ENCODE data around the gene FOXP1.

FOXP1 gene

DNA sequence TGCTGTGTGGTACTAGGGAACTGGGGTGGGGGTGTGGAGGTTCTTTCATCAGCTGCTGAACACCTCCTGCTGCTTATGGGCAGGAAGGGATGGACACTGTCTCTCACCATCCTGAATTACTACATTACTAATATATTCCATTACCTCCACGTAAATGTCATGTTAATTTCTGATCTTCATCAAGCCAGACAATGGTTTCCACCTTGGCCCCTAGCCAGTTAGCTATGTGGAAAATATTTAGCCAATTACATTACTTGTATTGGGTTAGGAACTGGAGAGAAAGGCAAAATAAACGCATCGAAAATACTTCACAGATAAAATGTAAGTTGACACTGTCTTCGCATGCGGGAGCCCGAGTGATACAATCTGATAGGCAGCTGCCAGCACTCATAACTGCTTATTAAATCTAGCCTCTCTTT is 95.1 kb downstream of the FOXP1 start:
- FAIRE-seq (no peak), DNase-seq (ENCODE audit: low spot score) (no peak)

DNA sequence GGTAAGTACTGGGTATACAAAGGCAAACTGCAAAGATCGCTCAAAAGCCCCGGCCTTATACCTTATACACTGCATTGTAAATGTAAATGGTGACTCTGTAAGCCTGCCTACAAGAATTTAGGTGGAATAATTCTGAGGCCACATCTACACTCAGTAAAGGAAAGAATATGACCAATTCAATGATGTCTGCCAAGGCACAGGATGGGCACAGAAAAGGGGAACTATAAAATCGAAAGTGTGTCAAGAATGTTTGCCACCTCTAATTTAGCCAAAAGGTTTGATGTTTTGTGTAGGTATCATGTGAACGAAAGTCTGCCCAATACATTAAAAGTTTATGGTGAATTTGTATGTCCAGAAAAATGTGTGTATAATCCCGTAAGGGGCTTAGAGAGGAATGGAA is 96.1 kb downstream of the FOXP1 start:
- DNase-seq (ENCODE audit: low spot score) = no peak
- FAIRE-seq = no peak

DNA sequence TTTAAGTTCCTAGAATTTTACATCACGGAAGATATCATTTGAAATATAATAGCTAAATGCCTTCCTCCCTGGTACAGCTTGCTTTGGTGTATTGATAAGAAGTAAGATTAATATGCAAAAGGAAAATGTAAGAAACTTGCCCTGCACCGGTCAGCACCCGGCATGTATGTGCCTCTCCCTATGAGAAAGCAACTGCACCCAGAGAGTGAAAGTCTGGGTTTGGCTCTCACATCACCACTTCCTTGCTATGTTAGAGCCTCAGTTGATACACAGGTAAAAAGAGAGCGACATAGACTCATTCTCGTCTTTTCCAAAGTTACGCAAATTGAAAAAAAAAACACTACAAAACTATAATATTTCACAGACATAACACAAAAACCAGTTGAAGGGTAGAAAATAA is 96.7 kb downstream of the FOXP1 start:
- DNase-seq (ENCODE audit: low spot score) (no peak), FAIRE-seq (no peak)

DNA sequence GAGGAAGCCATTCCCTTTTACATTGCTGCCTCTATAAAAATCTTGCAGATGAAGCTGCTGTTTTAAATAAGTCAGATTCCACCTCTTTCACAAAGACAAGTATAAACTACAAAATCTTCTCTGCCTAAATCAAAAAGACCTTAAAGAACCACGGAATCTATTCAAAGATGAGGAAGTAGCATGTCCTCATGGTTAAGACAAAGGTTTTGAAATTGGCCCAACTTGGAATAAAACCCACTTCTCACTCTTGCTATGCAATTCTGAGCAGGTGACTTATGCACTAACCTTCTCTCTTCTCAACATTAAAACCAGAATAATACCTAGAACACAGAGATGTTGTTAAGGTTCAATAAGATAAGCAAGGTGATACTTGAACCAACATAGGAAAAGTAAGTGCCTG is 97.6 kb downstream of the FOXP1 start:
- DNase-seq (ENCODE audit: low spot score) (no peak), FAIRE-seq (no peak)

DNA sequence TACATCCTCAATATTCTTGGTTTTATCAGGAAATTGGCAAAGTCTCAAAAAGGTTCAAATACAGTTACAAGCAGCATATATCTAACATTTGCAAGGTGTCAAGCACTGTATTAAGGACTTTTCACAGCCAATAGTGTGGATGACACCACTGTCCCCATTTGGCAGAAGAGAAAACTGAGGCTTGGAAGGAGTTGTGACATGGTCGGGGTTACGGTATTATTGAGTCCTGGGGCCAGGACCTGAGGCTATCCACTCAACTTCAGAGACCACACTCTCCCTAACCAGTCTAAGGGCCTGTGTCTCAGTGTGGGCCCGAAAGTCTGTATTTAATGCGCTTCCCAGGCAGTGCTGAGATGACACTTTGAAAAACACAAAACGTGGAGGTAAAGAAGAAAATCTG is 99.1 kb downstream of the FOXP1 start:
- FAIRE-seq (no peak), DNase-seq (ENCODE audit: low spot score) (no peak)

DNA sequence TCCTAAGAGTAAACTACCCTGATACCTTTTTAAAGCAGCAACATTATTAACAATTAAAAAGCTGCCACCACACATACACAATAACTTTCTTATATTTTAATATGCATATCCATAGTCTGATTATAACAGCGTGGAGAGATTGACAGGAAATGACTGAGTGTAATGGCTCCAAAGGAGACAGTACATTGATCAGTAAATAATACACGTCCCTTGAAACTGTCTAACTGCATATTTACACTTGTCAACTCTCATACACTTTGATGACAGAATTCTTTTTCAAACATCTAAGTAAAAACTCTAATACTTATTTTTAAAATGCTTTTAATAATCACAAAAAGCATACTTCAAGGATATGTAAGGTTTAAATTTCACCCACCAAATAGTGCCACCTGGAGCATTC is 99.5 kb downstream of the FOXP1 start:
- FAIRE-seq (no peak), DNase-seq (ENCODE audit: low spot score) (no peak)

DNA sequence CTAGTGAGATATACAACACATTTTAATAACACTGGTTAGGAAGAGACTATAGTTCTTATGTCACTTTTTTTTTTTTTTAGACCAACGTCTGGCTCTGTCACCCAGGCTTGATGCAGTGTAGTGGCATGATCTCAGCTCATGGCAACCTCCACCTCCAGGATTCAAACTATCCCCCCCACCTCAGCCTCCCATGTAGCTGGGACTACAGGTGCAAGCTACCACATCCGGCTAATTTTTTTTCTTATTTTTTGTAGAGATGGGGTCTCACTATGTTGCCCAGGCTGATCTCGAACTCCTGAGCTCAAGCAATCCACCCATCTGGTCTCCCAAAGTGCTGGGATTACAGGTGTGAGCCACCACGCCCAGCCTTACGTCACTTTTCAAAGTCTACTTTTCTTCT is 100.8 kb downstream of the FOXP1 start:
- FAIRE-seq (no peak), DNase-seq (ENCODE audit: low spot score) (no peak)

DNA sequence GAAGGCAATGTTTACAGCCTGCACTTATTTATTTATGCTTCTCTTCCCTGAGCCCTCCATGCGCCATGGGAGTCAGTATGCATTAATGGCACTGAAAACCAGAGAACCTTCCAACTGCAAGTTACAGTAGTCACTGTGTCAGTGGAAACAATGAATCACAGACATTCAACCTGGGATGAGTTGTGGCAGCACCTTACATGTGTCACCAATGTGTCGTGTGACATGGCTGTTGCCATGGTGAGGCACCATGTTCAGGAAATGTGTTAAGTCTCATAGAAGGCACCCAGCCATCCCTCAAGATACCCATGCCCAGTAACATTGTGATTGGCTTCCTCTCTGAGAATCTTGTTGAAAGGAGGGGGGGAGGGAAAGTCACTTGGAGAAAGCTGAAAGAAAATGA is 105.0 kb downstream of the FOXP1 start:
- no peak for FAIRE-seq
- peak; percentile 62 for DNase-seq (ENCODE audit: low spot score)

DNA sequence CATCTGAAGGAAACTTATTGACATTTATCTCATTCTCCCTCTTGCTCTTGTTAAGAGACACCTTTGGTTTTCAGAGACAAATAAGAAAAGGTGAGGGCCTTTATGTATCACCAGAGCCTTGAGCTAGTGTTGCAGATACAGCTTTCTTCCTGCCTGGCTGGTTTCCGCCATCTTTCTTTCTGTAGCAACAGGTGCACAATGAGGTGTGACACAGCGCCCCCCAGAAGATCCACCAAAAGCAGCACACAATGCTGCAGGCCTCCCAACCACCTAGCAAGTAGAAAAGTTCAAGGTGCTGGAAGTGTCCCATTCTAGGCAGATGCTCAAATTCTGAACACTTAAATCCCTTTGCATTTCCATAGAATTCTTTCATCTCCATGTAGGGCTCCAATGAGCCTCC is 106.6 kb downstream of the FOXP1 start:
- DNase-seq (ENCODE audit: low spot score) = no peak
- FAIRE-seq = no peak

DNA sequence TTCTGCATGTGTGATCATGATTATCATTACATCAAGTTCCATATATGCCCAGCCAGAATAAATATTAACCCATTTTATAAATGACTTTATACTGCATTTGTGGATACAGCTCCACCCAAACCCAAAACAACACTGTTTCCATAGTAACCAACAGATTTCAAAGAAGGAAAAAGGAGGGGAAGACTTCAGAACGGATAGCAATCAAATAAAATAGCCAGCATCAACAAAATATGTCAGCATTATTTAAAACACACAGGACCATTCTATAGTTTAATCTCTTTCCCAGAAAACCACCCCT is 114.4 kb downstream of the FOXP1 start:
- DNase-seq (ENCODE audit: low spot score) (no peak), FAIRE-seq (no peak)

DNA sequence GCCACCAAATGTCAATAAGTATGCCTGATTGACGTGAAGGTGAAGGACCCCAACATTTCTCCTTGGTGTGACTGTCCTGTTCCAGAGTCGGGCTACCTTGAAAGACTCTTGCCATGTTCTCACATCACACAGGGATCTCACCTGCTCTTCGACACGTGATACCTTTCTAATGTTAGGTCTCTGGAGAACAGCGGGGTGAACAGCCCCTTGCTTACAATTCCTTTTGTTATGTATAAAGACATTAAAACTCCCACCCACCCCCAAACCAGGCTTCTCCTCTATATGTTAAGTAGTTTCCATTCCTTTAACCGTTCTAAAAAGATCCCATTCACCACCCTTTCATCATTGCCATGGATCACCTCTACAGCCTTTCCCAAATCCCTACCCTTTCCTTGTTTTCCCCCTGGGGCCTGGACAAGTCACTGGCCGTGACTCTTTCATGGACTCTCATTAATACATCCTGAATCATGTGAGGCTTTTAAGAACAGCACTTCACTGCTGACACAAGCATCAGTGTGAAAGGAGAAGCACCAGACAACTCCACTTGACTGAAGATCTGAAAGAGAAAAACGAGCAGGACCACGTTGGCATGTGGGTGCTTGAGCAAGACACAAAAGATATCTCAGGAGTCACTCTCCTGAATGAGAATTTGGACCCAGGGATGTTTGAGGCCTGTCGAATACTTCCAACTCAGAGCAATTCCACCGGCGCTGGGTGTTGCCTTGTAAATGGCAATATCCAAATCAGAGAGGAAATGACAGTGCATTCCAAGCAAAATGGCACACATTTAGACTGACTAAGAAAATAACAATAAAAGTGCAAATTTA is 115.0 kb downstream of the FOXP1 start:
- FAIRE-seq = no peak

DNA sequence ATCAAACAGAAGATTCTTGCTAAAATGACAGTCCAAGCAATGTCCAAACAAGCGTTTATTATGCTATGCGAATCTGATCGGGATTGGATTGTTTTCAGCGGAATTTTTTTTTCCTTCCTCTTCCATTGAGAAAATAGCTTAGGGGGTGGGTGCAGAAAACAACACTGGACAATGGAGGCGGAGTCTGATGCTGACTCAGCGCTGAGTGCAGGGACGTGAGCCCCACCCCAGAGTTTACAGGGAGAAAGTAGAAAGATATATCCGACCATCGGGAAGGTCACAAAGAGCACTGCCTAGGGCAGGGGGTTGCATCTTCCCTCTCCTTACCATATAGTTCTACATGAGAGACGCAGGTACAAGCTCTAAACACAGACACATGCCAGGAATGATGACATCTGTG is 117.0 kb downstream of the FOXP1 start:
- DNase-seq (ENCODE audit: low spot score) (no peak), FAIRE-seq (no peak)

More for the DNA sequence above, 115.0 kb downstream of the FOXP1 start:
- no peak for DNase-seq (ENCODE audit: low spot score)

DNA sequence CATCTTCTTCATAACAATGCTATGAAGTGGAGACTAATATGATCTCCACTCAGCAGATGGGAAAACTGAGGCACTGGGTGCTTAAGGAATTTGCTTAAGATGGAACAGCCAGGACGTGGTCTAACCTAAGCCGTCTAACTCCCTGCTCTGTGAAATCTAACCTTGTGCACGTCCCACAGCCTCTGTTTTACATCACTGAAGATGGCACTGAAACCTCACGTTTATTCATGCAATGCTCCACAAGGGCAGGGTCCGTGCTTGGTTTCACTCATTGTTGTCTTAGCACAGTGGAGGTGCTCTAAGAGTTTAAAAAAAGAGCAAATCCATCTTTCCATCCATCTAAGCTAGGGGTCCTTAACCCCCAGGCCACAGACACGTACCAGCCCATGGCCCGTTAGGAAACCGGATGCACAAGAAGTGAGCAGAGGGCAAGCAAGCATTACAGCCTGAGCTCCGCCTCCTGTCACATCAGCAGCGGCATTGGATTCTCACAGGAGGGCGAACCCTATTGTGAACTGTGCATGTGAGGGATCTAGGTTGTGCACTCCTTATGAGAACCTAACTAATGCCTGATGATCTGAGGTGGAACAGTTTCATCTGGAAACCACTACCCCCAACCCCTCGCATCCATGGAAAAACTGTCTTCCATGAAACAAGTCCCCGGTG is 118.0 kb downstream of the FOXP1 start:
- DNase-seq (ENCODE audit: low spot score) (no peak), FAIRE-seq (no peak)

DNA sequence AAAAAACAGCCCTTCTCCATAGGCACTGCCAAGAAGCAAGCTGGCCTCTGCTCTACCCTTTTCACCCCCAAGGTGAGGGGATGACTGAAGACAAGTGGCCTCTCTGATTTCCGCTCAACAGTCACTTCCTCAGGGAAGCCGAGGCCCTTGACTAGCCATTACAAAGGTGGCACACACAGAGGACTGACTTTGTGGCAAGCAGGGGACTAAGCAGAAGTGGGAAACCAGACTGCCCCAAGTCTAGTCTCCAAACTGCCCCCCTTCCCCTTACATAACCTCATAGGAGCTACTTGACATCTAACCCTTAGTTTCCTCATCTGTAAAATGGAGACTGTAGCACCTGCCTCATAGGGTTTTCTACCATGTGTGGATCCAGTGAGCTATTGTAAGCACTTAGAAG is 118.9 kb downstream of the FOXP1 start:
- FAIRE-seq (no peak), DNase-seq (ENCODE audit: low spot score) (no peak)

DNA sequence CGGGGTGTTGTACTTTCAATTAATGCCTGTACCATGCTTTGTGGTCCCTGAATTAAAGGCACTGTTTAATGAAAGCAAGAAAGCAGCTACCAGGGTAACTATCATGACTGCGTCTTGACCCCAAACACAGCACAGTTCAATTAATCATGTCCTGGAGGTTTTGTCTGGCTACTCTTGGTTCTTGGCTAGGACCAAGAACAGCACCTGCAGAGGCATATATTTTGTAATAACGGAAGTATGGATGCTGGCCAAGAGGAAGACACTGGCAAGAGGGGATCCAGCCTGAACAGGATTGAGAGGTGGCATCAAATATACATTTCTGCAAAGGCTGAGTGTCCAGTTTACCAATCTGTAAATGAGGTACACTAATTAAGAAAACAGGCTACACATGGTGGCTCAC is 119.9 kb downstream of the FOXP1 start:
- no peak for DNase-seq (ENCODE audit: low spot score)
- no peak for FAIRE-seq

DNA sequence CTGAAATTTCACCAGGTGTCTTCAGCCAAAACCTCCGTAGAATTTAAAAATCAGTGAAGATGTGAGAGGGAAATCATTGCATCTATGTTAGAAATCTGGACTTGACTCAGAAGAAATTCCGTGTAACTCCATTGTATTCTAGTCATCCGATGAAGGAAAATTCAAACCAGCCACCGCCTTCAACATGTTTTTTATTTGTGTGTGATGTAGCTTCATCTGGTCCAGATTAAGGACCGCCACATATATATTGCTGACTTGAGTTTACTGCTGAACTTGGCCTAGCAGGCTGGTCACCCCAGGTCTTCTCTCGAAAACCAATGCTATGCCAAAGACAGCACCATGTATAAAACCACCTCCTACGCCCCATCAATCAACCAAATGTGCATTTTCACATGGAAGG is 120.9 kb downstream of the FOXP1 start:
- FAIRE-seq (no peak), DNase-seq (ENCODE audit: low spot score) (no peak)

DNA sequence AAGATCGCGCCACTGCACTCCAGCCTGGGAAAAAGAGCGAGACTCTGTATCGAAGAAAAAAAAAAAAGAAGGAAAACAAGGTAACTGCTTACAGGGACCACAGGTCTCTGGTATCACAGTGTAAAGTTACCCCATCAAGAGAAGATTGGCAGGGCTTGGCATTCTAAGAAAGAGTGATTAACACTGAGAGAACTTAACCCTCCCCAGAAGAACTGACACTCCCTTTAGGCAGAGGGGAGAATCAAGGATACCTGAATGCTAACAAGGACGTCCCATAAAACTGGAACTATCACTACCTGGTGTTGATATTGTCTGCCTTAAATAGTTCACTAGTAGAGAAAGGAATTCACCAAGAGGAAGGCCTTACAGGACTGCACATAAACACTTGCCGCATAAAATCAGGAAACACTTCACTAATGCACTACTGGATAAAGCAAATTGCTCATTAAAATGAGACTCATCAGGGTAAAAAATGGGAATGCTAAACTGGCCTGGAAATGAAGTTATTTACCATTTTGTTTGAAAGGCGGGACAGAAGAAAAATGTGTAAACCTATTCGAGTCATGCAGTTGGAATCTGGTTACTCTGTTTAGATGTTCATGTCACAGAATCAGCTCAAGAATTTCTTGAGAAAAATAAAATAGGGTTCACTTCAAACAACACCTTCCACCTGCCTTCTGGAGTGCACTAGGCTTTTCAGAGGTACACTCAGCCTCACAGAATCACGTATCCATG is 121.6 kb downstream of the FOXP1 start:
- no peak for FAIRE-seq

DNA sequence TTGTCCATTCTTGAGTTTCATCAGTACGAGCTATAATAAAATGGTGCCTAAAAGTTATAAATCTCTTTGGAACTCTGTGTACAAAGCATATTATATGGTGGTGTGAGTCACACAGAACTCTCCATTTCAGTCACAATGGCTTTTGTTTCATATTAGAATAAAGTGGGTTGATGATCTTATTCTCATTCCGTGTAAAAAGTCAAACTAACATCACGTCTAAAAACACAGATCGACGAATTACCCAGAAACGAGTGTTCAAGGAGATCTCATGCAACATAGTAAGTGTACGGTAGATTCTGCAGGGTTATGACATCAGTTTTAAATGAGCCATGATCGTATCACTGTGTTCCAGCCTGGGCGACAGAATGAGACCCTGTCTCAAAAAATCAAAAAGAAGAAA is 122.4 kb downstream of the FOXP1 start:
- no peak for DNase-seq (ENCODE audit: low spot score)
- no peak for FAIRE-seq

More for the DNA sequence above, 121.6 kb downstream of the FOXP1 start:
- DNase-seq (ENCODE audit: low spot score) = no peak

DNA sequence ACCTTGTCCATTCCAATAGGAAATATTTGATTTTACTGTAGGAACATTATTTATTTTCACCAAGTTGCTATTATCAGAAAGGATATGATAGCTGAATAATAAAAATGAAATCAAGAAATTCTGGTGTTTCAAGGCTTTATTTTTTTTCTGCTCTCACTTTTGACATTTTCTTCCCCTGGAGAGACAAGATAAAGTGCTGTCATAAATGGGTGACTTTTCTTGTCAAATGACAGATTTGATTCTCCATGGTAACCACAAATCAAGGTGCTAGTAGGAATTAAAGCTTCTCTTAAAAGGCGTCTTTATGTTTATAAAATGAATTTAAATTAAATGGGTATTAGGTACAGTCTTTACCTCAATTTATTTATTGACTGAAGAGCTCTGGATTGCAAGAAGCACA is 124.6 kb downstream of the FOXP1 start:
- FAIRE-seq (no peak), DNase-seq (ENCODE audit: low spot score) (no peak)

DNA sequence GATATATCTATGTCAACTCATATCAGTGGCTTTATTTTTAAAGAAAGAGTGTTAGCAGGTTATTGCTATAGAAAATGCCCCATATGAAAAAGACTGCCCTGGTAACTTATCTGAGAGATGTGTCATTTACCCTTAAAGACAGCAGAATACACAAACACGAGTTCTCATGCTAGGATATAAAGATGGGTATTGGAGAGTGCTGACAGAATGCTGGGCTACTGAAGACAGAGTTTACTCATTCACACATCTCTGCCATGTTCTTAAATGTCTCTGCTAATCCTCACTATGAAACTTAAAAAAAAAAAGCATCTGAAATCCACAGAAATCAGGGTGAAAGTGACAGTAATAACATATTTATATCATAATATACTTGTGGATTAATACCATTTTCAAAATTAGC is 126.7 kb downstream of the FOXP1 start:
- DNase-seq (ENCODE audit: low spot score) (no peak), FAIRE-seq (no peak)

DNA sequence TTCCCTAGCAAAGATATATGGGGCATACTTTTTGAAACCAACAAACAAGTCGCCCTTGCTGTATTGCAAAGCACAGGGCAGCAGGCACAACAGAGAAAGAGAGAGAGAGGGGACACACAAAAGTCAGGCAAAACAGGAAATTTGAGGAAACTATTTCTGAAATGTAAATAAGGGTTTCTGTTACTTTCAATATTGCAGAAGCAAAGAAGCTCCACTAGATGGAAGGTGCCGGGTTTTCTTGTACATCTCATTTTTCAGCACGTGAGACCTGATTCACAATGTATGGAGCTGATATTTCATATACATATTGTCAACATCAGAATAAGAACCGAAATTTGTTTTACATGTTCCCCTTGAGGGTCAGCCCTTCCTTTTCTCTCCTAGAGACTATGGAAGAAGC is 127.4 kb downstream of the FOXP1 start:
- DNase-seq (ENCODE audit: low spot score) = no peak

DNA sequence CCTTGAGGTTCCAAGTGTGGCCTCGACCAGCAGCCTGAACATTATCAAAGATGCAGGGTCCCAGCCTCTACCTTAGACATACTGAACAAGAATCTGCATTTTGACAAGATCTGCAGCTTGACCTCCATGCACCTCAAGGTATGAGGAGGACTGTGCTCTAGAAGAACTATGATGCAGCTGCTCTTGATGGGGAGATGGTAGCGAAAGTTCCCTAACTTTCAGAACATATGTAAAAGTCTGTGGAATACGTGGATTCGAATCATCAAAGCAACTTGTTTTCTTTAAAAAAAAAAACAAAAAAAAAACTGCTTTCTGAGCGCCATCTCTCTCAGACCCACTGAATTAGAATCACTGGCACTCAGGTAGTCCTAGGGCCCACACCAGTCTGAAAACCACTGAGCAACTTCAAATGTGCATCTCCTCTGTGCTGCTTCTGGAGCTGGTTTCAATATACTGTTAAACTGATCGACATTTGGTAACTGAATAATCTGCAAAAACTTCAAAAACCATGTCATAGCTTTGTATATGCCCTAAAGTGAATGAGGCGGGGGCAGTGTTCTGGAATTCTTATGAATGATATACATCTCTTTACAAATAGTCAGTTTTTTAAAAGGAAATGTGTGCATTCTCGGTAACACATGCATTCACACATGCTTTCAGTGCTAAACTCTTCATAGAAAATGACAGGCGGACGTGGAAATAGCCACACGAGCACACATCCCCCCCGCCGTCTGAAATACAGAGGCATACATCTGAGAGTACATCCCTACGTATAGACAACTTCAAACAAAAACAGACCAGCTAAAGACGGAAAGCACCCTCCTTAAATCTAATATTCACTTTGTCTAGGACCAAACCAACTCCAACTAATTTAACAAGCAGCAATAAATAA is 128.8 kb downstream of the FOXP1 start:
- FAIRE-seq = no peak
- no peak for DNase-seq (ENCODE audit: low spot score)

More for the DNA sequence above, 127.4 kb downstream of the FOXP1 start:
- no peak for FAIRE-seq

Data from RCC 7860 (cell line).